ENCODE results near the gene SFTPA1. TPM values are rescaled to one million over a fixed set of nuclear protein-coding genes. Genes with fewer than 3 reads are reported as not detected.
"Not testable (repeated sequence)": the region's sequence is repeated elsewhere in the genome, so short reads cannot be mapped to it uniquely, and the experiment has no call there.

SFTPA1 gene
- total RNA-seq, 1 donor from 2014 or later = not detected

- DNase-seq (ENCODE audit: low read depth) = peak; percentile 16
These were observed 2.0 kb upstream of the SFTPA1 start for GRCh38 chr10:79608505-79609375.

GRCh38 chr10:79611193-79611976, 646 bp downstream of the SFTPA1 start:
- DNase-seq (ENCODE audit: low read depth) = not testable (repeated sequence)

GRCh38 chr10:79615577-79615976, 4.8 kb downstream of the SFTPA1 start:
- DNase-seq (ENCODE audit: low read depth) = no peak

GRCh38 chr10:79616164-79616563, 5.4 kb downstream of the SFTPA1 start:
- DNase-seq (ENCODE audit: low read depth) = no peak

GRCh38 chr10:79623663-79624062, 12.9 kb downstream of the SFTPA1 start:
- DNase-seq (ENCODE audit: low read depth) = not testable (repeated sequence)

DNA sequence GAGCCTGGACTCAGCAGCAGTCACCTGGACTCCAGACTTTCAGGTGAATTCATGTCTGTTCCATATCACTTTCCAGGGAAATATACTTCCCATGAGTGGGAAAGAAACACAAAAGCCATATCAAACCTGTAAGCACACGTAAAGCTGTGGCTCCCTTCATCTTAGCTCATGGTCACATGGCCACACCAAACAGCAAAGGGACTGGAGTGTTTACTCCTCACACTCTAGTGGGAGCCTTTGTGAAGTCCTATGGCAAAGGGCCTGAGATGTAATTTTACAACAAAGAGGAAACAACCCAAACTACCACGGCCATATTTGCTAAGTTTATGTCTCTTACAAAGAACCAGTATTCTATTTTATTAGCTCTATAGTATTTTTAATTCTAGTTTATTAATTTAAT, 16.3 kb downstream of the SFTPA1 start:
- no peak for DNase-seq (ENCODE audit: low read depth)

GRCh38 chr10:79628083-79628482, 17.3 kb downstream of the SFTPA1 start:
- DNase-seq (ENCODE audit: low read depth) = no peak

- DNase-seq (ENCODE audit: low read depth) = no peak
These were observed 18.5 kb downstream of the SFTPA1 start for GRCh38 chr10:79628988-79629954.

DNA sequence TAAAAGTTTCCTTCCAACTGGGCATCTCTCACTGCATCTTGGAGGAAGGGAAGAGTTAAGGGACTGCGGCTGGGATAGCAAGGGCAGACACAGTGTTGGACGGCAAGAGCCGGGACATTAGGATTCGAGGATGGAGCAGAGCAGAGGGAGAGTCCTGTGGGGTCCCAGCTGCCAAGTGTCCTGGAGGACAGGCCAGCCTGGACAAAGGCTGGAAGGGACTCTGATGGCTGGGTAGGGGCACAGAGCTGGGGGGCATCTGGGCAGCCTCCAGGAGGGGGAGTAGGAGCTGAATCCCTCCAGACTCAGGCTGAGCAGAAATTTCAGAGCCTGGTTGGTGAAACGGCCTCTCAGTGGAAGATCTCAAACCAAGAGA, 19.2 kb downstream of the SFTPA1 start:
- no peak for DNase-seq (ENCODE audit: low read depth)

GRCh38 chr10:79636654-79637199, 26.0 kb downstream of the SFTPA1 start:
- DNase-seq (ENCODE audit: low read depth) = not testable (repeated sequence)

DNA sequence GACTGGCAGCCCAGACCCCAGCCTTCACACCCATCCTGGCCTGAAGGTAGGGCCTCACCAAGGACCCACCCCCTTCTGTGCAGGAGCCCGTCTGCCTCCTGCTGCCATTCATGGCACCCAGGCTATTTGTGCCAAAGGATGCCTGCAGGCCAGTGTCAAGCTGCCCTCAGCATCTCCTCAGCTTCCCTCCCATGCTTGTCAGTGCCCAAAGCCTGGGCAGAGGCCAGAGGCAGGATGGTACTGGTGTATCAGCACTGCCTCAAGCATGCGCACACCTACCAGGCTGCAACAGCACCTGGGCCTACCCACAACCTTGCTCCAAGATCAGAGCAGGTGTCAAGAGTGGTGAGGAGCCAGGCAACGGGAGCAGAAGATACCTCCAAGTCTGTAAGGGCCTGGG, 27.6 kb downstream of the SFTPA1 start:
- DNase-seq (ENCODE audit: low read depth) = no peak

DNA sequence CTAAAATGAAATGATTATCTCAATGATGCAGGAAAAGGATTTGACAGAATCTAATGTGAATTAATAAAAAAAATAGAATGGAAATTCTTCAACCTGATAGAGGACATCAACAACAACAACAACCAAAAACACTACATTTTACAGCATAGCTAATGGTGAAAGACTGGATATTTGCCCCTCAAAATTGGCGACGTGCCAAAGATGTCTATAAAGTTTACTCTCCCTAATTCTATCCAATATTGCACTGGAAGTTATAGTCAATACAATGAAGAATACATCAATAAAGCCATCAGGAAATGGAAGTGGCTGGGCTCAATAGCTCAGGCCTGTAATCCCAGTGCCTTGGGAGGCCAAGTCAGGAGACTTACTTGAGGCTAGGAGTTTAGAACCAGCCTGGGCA, 42.0 kb downstream of the SFTPA1 start:
- DNase-seq (ENCODE audit: low read depth) = not testable (repeated sequence)

DNA sequence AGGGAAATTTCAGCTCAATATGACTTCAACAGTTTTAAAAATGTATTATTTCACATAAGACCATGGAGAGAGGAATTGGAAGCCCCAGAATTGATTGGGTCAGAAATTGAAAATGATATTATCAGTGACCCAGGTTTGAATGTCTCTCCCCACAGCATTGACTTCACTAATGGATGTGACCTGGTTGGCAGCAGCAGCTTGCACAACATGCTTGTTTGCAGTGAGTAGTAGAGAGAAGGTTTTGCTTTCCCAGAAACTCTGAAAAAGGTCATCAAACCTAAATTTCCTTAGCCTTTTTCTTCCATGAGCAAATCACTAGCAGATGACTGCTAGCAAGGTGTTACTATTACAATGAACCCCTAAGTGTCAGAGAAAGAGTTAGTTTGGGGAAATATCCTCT, 52.5 kb downstream of the SFTPA1 start:
- not testable (repeated sequence) for DNase-seq (ENCODE audit: low read depth)

DNA sequence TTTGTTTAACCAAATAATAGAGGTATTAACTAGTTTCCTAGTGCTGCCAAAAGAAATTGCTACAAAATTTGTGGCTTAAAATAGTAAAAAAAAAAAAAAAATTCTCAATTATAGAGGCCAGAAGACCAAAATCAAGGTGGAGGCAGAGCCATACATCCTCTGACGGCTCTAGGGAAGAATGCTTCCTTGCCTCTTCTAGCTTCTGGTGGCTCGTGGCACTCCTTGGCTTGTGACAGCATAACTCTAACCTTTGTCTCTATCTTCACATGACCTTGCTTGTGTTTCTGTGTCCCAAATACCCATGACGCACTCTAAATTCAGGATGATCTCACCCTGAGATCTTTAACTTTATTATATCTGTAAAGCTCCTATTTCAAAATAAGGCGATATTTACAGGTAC, 53.9 kb downstream of the SFTPA1 start:
- DNase-seq (ENCODE audit: low read depth) = not testable (repeated sequence)

Other genes with a start within 250 kb of the SFTPA1 start
- 14.1 and 21.1 TPM in 2 replicates for gene ZCCHC24, start 165.3 kb upstream of the SFTPA1 start, total RNA-seq
- 0.31 and 0.62 TPM in 2 replicates for gene EIF5AL1, start 98.4 kb upstream of the SFTPA1 start, total RNA-seq
- 0.08 TPM in 1 of 2 replicates, not detected in the other for gene SFTPA2, start 50.5 kb upstream of the SFTPA1 start, total RNA-seq
- 0.21 and 0.36 TPM in 2 replicates for gene NUTM2B, start 92.3 kb downstream of the SFTPA1 start, total RNA-seq
- gene NUTM2E, start 215.8 kb downstream of the SFTPA1 start, total RNA-seq = 0.21 TPM in 1 of 2 replicates, not detected in the other